IPS-15b (cell line): ENCODE results near the gene MEX3D.

Source experiments
- H3K27me3 ChIP-seq: one replicate; pipeline ENCODE4 v1.6.1; 2013; ENCODE audit warnings: low read length; ENCODE audit not compliant: control insufficient read depth, insufficient read depth
- H3K36me3 ChIP-seq: one replicate; pipeline ENCODE4 v1.6.1; 2013; ENCODE audit warnings: low read length; ENCODE audit not compliant: control insufficient read depth, insufficient read depth
- H3K4me1 ChIP-seq: one replicate; pipeline ENCODE4 v1.6.1; 2013; ENCODE audit warnings: mild to moderate bottlenecking, low read length; ENCODE audit not compliant: control insufficient read depth, insufficient read depth
- H3K4me3 ChIP-seq: one replicate; pipeline ENCODE4 v1.5.1; 2013; ENCODE audit warnings: low read depth, low read length
- H3K9ac ChIP-seq: one replicate; pipeline ENCODE4 v1.6.1; 2013; ENCODE audit warnings: low read depth, mild to moderate bottlenecking, low read length
- H3K9me3 ChIP-seq: one replicate; pipeline ENCODE4 v1.6.1; 2013; ENCODE audit warnings: mild to moderate bottlenecking, low read length; ENCODE audit not compliant: control insufficient read depth, insufficient read depth

MEX3D gene

GRCh38 chr19:1563251-1563650, 4.9 kb downstream of the MEX3D start:
- Histone ChIP-seq H3K4me3 (no peak overlapping the region), H3K9me3 (no peaks in the 10 kb centered on the region), H3K9ac (peak overlapping the region; percentile 24), H3K4me1 (no peaks in the 10 kb centered on the region), H3K27me3 (no peaks in the 10 kb centered on the region), H3K36me3 (no peaks in the 10 kb centered on the region)

- no peak overlapping the region for H3K4me3 ChIP-seq
- no peaks in the 10 kb centered on the region for H3K9me3 ChIP-seq
- no peaks in the 10 kb centered on the region for H3K27me3 ChIP-seq
- H3K36me3 ChIP-seq, result peaks cover 6% of the 10 kb centered on the region
- no peak overlapping the region for H3K9ac ChIP-seq
- H3K4me1 ChIP-seq, result no peaks in the 10 kb centered on the region
These were observed 6.8 kb downstream of the MEX3D start for GRCh38 chr19:1561236-1561842.

GRCh38 chr19:1560286-1560882, 7.7 kb downstream of the MEX3D start:
- Histone ChIP-seq H3K9ac (no peak overlapping the region), H3K4me3 (no peak overlapping the region), H3K36me3 (peaks cover 10% of the 10 kb centered on the region), H3K27me3 (no peaks in the 10 kb centered on the region), H3K9me3 (no peaks in the 10 kb centered on the region), H3K4me1 (no peaks in the 10 kb centered on the region)

- no peak overlapping the region for H3K4me3 ChIP-seq
- H3K4me1 ChIP-seq, result no peaks in the 10 kb centered on the region
- no peaks in the 10 kb centered on the region for H3K9me3 ChIP-seq
- no peaks in the 10 kb centered on the region for H3K27me3 ChIP-seq
- H3K9ac ChIP-seq, result no peak overlapping the region
- H3K36me3 ChIP-seq, result peaks cover 11% of the 10 kb centered on the region
These were observed 9.6 kb downstream of the MEX3D start for GRCh38 chr19:1558552-1558951.

GRCh38 chr19:1556390-1557070, 11.6 kb downstream of the MEX3D start:
- Histone ChIP-seq H3K4me3 (no peak overlapping the region), H3K9ac (no peak overlapping the region), H3K9me3 (no peaks in the 10 kb centered on the region), H3K36me3 (peaks cover 11% of the 10 kb centered on the region), H3K27me3 (no peaks in the 10 kb centered on the region), H3K4me1 (no peaks in the 10 kb centered on the region)

- no peak overlapping the region for H3K4me3 ChIP-seq
- H3K9me3 ChIP-seq, result no peaks in the 10 kb centered on the region
- no peaks in the 10 kb centered on the region for H3K27me3 ChIP-seq
- H3K36me3 ChIP-seq, result peaks cover 11% of the 10 kb centered on the region
- H3K9ac ChIP-seq, result no peak overlapping the region
- H3K4me1 ChIP-seq, result no peaks in the 10 kb centered on the region
These were observed 12.4 kb downstream of the MEX3D start for GRCh38 chr19:1555487-1556389.

- Histone ChIP-seq H3K36me3 (peaks cover 11% of the 10 kb centered on the region), H3K9me3 (no peaks in the 10 kb centered on the region), H3K9ac (no peak overlapping the region), H3K27me3 (no peaks in the 10 kb centered on the region), H3K4me3 (no peak overlapping the region), H3K4me1 (no peaks in the 10 kb centered on the region)
These were observed 13.2 kb downstream of the MEX3D start for GRCh38 chr19:1554968-1555367.

- no peak overlapping the region for H3K9ac ChIP-seq
- no peaks in the 10 kb centered on the region for H3K4me1 ChIP-seq
- H3K4me3 ChIP-seq, result no peak overlapping the region
- H3K36me3 ChIP-seq, result peaks cover 11% of the 10 kb centered on the region
- no peaks in the 10 kb centered on the region for H3K9me3 ChIP-seq
- H3K27me3 ChIP-seq, result no peaks in the 10 kb centered on the region
These were observed 14.7 kb downstream of the MEX3D start for GRCh38 chr19:1553415-1553814.

- peaks cover 5% of the 10 kb centered on the region for H3K36me3 ChIP-seq
- H3K27me3 ChIP-seq, result no peaks in the 10 kb centered on the region
- no peak overlapping the region for H3K4me3 ChIP-seq
- H3K4me1 ChIP-seq, result no peaks in the 10 kb centered on the region
- no peak overlapping the region for H3K9ac ChIP-seq
- H3K9me3 ChIP-seq, result no peaks in the 10 kb centered on the region
These were observed 16.8 kb downstream of the MEX3D start for GRCh38 chr19:1551068-1552040.

- no peaks in the 10 kb centered on the region for H3K36me3 ChIP-seq
- no peak overlapping the region for H3K9ac ChIP-seq
- no peaks in the 10 kb centered on the region for H3K27me3 ChIP-seq
- H3K4me1 ChIP-seq, result no peaks in the 10 kb centered on the region
- H3K9me3 ChIP-seq, result no peaks in the 10 kb centered on the region
- H3K4me3 ChIP-seq, result no peak overlapping the region
These were observed 18.7 kb downstream of the MEX3D start for GRCh38 chr19:1549332-1549945.
